ENCODE data around the gene COL27A1.

COL27A1 gene

DNA sequence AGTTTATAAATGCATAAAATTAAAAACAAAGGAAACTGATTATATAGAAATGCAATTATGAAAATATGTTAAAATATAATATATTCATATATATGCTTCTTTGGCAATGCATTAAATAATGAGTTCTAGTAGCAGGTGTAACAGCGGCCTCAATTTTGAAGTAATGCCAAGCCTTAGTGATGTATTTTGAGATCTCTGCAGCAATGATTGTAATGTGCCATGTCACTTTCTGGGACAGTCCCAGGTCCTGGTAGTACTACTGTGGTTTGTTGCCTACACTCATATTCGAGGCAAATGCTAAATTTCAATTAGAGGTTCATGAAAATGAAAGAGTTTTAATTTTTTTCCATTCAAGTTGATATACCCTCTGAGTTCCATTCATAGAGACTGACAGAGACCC is 91.7 kb downstream of the COL27A1 start:
- no peak for DNase-seq (ENCODE audit: low read depth)

DNA sequence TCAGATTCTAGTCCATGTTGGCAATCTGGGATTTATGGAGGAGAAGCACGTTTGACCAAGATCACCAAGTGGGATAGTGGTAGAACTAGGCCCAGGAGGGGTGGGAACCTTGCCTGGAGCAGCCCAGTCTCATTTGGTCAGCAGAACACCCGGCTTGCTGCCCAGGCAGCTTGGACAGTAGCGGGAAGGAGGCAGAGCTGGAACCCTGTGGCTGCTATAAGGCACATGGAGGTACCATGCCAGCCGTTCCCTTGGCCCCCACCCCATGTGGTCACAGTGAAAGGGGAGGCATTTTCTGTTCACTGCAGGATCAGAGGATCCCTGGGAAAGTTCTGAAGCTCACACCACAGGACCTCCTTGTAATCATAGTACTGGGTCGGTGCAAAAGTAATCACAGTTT is 92.2 kb downstream of the COL27A1 start:
- DNase-seq (ENCODE audit: low read depth) = no peak

DNA sequence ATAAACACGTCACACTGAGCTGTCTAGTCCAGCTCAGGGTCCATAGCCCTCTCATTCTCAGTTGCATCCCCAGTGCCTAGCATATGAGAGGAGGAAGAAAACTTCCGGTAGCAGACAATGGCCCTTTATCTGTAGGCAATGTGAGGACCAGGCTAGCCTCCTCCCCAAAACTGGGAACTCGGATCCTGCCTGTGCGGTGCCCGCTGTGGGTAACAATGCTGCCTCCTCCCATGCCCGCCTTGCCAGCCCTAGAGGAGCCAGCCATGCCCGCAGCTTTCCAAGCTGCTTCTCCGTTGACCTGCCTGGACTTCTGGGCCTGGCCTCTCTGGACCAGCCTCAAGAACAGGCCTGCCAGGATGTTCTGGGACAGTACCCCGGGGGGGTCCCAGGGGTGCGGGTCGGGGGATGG is 93.0 kb downstream of the COL27A1 start:
- DNase-seq (ENCODE audit: low read depth) = no peak

DNA sequence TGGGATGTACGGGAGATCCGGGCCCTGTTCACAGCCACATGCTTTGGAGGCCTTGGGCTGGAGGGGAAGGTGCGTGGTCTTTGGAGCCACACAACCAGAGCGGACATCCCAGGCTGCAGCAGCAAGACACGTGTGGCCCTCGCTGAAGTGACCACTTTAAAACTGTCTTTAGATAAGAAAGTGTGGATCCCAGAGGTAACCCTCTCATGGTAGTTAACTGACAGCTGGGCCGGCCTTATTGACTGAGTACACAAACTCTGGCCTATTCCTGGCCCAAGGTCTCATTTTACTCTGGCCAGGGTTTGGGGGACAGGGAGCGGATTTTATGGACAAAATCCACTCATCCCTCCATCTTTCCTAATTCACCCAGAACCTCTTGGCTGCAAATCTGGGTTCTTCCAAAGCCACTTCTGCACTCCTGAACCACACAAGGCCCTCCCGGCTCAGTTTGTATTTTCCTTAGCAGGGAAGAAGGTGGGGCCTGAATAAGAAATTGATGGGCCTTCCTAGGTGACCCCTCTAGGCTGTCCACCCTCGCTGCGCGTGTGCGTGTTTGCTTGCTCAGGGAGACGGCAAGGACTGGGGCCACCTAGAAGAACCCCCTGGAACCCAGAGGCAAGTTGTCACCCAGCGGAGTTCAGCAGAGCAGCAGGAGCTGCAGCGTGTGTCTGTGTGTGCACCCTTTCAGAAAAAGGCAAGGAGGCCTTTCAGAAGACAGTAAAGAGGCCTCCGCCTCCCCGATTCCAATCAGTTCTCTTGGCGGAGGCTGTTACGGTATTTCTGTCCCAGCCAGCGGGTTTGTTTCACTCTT is 94.3 kb downstream of the COL27A1 start:
- no peak for DNase-seq (ENCODE audit: low read depth)

DNA sequence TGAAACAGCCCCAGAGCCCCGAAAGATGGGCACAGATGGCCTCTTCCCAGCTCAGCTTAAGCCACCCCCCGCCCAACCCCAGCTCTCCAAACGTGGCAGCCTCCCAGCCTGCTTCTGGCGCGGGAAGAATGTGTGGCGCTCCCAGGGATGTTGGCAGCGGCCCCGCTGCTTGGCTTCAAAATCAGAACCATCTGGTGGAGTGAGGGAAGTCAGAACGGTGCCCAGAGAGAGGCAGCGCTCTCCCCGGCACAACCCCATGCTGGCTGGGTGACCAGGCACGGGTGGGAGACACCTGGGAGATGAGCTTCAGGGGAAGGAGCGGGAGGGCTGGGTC is 94.9 kb downstream of the COL27A1 start:
- DNase-seq (ENCODE audit: low read depth) = no peak

DNA sequence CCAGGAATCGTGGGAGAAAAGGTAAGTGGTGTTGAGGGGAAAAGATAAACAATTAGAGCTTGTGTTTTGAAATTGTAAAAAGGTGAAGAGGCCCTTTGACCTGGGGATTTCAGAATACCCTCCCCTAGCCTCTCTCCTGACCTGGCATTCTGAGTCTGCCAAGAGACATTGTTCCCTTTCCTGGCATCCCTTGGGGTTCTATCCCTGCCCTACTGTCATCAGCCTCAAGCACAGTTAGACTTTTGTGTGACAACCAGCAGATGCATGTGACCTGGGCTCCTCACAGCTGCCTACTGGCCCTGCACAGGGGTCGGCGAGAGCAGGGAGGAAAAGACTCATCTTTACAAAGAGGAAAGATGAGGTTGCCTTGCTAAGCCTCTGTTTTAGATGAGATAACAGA is 95.3 kb downstream of the COL27A1 start:
- DNase-seq (ENCODE audit: low read depth) = no peak

DNA sequence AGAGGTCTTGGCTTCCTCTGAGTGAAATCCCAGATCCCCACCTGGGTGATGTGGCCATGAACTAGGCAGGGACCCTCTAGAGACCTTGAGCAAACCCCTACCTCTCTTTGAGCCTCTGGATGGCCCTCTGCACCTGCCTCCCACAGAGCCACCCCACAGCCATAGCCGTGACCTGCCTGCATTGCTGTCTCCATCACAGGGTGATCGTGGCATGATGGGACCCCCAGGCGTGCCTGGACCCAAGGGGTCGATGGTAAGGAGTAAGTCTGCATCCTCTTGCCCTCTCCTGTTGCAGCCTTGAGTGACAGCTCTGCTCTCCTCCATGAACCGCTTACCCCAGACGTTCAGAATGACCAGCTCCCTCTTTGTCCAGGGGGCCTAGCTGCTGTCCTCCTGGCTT is 97.1 kb downstream of the COL27A1 start:
- DNase-seq (ENCODE audit: low read depth) = no peak

DNA sequence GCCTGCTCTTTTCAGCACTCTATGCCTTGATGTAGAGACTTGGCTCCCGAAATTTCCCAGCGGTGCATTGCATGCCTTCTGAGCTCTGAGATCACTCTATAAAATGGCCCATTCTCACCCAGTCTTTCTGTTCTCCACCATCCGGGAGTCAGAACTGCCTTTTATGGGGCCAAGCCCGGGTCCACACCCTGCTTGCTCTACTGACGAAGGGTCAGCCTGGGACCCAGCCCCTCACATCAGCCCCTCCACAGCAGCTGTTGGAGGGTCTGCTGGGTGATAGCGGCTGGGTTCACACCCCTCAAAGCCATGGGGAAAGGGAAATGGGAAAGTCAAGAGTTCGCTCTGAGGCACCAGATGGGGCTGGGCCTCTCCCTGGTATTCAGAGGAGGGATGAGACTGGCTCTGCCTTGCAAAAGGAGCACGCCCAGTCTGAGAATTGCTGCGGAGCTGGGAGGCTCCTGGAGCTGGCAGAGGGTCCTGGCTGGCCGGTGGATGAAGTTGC is 101.5 kb downstream of the COL27A1 start:
- DNase-seq (ENCODE audit: low read depth) = no peak

DNA sequence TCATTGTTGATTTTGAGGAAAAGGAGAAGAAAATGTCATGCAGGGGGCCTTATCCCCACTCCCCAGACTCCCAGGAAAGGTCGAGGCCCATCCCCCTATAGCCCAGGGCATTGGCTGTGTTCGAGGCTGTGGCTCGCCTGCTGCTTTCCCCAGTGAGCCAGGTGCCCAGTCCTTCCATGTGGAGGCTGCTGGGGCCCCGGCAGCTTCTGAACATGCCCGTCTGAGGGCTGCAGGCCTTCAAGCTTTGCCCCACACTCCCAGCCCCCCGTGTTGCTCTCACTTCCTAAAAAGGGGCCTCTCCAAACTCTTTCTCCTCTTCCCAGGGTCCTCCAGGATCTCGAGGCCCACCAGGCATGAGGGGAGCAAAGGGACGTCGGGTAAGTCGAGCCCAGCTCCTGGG is 102.9 kb downstream of the COL27A1 start:
- DNase-seq (ENCODE audit: low read depth) = no peak

DNA sequence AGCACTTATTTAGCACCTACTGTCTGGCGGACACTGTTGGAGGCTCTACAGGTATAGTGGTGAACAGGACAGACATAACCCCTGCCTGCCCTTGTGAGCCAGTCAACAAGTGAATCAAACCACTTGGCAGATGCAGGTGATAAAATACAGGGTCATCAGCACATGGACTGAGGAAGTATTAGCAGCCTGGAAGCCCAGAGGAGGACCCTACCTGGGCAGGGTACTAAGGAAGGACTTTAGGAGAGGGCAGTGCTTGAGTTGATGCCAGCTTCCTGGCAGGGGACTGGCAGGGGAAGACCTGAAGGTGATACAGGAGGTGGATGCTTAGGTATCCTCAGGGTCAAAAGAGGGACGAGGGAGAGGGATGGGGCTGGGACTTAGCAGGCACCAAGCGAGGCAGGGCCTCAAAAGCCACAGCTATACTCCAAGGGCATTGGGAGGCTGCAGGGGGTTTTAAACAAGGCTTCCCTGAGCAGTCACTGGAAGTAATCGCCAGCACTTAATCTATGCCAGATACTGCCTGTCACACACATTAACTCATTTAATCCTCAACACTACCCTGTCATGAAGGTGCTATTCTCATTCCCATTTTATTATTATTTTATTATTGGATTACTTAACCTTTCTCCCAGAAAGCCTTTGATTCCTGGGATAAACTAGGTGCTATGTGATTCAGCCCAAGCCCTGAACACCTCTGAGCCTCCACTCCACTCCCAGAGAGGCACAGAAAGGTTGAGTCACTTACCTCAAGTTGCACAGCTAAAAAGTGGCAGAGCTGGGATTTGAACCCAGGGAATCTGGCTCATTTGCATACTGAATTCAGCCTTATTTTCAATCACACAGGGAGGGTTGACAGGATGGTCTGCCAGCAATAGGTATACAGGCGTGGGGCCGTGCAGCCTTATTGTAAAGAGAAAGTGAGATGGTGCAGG is 103.8 kb downstream of the COL27A1 start:
- no peak for DNase-seq (ENCODE audit: low read depth)

DNA sequence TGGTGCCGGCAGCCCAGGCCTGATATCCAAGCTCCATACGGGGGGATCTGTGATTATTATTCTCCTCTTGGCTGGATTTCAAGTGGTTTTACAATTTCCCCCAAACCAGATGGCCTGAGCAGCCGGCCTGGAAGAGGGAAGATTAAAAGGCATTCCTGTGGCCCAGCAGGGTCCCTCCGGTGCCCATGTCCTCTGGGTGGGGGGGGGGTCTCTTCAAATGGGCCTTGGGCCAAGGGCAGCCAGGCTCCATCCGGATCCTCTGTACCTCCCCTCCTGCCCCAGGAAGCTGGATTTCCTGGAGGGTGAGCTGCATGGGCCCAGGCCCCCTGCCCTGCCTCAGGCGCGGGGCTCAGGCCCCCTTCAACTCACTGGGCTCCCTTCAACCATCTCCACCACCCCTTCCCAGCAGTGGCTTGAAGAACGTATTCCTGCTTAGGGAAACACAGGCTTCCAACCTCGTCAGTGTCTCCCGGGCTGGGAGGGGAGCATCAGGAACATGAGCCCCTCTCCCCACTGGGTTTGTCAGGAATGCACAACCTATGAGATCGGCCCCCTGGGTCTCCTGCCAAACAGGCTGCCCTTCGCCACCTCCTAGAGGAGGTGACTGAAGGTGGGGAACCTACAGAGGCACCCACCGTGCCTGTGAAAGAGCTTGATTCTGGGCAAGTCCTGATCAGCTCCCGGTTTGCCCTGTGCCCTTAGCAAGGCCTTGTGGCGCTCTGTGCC is 104.6 kb downstream of the COL27A1 start:
- no peak for DNase-seq (ENCODE audit: low read depth)

DNA sequence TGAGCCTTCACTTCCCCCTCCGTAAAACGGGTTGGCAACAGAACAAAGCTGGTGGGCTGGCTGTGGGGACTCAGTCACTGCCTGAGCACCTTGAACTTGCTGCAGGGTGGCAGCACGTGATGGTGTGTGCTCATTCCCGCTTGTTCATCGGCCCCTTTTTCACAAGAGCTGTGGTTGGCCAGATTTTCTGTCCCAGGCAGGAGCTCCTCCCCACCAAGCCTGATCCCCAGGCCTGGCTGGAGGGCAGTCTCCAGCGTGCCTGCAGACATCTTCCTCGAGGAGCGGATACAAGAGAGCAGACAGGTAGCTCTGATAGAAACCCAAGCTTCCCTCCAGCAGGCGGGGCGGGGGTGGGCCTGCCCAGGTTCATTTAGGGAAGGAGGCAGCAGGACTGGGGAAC is 105.7 kb downstream of the COL27A1 start:
- DNase-seq (ENCODE audit: low read depth) = no peak

DNA sequence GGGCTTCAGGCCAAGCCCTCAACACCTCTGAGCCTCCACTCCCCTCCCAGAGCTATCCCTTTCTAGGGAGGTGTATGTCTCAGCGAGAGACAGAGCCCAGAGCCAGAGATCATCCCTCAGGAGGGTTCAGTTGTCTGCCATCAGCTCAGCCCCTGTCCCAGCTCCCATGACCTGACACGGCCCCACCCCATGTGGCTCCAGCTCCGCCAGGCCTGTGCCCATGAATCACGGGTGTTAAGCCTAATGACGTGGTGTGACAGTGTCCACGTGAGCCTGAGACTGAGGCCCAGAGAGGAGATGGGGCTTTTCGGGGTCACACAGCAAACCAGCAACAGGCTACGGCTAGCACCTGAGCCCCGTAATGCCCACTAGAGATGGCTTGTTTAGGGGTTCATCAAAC is 106.7 kb downstream of the COL27A1 start:
- DNase-seq (ENCODE audit: low read depth) = no peak

DNA sequence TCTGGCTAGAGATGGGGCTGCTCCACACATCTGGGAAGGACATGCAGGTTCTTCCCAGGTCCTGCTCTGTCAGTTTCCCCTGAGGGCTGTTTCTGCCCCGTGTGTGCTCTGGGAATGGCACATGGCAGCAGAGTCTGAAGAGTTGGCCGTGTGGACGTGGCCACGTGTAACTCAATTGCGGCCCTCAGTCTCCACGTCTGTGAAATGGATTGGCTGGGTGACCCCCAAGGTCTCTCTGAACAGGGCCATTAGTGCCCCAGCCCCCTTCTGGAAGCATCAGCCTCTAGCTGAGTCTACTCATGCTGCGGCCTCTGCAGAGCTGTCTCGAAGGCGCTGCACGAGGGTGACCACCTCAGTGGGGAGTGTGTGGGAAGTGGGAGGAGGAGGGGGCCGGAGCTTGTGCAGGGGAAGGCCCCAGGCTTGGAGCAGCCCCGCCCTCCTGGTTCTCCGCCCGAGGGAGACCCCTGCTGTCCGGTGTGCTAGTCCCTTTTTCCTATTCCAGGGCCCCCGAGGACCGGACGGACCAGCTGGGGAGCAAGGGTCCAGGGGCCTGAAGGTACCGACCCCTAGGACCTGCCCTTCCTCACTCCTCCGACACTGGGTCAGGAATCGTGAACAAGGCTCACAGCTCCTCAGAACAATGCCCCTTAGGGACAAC is 108.6 kb downstream of the COL27A1 start:
- DNase-seq (ENCODE audit: low read depth) = no peak

DNA sequence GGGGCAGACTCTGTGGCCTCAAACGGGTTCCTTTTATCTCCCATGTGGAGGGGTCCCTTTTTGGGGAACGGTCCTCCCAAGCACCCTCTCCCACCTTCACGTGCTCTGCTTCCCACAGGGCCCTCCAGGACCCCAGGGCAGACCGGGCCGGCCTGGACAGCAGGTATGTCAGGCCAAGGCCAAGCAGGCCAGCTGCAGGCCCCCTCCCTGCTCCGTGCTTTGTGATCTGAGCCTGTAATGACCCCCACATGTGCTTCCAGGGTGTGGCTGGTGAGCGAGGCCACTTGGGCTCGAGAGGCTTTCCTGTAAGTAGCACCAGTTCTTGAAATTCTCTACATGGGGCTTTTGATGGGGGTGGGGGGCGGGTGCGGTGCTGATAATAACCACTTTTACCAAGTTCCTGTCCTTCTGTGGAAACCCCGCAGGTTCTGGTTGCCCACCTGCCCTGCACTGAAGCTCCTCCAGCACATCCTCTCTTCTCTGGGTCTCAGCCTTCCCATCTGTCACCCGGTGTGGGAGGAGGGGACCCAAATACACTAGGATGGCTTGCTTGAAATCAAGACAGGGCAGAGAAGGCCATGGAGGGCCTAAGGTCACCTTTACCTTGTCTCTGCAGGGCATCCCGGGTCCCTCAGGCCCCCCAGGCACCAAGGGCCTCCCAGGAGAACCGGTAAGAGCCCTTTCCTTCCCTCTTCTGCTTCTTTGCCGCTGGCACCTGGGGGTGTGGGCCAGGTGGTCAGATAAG is 109.6 kb downstream of the COL27A1 start:
- DNase-seq (ENCODE audit: low read depth) = no peak

DNA sequence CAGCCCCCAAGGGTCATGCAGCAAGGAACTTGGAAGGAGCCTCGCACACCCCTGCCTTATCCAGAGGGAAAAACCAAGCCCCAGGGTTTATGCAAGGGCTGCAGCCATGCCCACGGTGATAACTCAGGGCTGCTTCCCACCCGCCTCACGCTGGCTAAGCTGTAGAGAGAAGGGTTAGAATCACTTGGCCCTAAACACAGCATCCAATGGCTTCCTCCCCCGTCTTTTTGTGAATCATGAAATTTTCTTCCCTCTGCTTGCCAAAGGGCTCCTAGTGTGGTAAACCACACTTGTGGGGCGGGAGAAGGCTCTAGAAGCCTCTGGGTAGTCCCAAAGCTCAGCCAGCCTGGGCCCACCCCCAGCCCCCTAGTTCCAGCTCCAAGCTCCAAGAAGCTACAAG is 111.6 kb downstream of the COL27A1 start:
- no peak for DNase-seq (ENCODE audit: low read depth)

DNA sequence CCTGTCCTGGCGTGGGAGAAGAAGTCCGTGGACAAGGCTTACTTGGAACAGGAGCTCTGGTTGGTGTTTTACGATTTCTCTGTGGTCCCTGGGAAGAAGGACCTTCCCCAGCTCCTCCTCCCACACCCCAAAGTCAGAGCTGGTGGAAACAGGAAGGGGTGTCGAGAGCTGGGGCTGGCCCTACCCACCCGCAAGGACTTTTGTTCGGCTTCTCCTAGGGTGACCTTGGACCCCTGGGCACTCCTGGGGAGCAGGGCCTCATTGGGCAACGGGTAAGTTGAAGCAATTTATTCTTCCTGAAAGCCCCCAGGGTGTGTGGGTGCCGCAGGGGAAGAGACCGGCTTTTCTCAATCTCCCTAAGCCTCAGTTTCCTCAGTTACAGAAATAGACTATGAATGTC is 113.7 kb downstream of the COL27A1 start:
- no peak for DNase-seq (ENCODE audit: low read depth)

DNA sequence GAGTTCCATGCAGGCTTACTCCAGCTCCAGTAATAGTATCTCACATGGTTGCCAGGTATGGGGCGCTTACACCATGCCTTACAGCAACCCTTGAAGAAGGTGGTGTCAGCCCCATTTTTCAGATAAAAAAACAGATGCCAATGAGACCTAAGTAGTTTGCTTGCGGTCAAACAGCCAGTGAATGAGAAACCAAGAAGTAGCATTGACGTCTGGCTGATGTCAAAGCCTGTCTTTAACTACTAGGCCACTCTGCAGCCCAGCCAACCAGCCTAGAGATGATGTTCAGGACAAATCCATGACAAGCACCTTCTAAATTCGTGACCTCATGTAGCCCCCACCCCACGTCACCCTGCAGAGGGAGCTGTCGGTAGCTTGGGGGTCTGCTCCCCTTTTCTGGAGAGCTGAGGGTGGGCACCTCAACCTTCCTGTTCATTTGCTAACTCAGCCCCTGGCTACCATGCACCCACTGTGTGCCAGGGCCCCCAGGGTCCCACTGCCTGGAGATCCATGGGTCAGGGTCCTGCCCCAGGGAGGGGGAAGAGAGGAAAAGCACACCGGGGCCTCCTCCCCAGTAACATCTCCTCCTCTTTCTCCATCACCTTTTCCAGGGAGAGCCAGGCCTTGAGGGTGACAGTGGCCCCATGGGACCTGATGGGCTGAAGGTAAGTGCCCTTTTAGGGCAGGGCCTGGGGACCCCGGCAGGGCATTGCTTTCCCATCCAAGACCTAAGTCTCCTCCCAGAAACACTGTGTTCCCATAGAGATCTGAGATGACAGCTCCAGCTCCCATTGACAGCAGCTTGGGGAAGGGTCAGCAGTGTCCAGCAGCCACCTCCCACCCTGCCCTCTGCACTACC is 115.0 kb downstream of the COL27A1 start:
- no peak for DNase-seq (ENCODE audit: low read depth)

DNA sequence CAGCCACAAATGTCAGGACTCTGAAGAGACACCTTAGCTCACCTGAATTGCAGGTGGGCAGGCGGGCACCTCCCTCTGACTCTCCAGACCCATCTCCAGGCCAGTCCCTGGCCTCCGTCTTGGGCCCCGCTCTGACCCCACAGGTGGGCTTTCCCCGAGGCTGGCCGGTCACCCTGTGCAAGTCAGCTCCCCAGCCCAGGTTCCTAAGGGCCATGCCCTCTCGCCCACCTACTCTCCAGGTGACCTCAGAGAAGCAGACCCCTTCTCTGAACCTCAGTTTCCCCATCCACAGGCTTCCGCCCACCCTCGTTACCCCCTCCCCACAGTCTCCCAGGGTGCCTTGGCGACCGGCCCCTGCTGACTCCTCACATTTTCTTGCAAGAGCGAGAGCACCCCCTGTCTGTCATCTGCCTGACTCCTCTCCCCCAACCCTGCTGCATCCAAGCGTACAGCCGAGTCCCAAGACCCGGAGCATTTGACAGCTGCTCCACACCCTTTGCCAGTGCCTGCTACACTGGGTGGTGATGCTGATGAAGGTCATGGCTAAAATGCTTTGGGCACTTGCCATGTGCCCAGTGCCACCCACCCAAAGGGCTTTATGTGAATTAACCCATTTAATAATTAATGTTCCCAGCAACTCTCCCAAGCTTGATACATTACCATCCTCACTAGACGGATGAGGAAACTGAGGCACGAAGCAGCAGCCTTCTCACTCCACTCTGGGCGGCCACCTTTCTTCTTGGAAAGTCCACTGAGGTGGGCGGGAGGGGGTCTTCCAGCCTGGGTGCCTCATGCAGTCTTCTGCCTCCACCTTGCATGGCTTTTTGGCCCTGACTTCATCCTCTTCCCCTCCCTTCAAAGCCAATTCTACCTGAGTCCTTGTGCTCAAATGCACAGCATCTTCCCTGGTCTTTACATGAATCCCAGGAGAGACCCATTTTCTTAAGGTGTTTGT is 116.5 kb downstream of the COL27A1 start:
- DNase-seq (ENCODE audit: low read depth) = no peak
